Panc1 (cell line): Measurements from ENCODE around the gene DOCK3. TPM values are rescaled to one million over a fixed set of nuclear protein-coding genes. Genes with fewer than 3 reads are reported as not detected.

ENCODE experiments used
- ATAC-seq: fragments of 200-7000 bp; cut with Tn5 transposase; 2 replicates; pipeline ENCODE4 v1.9.1; 2020; ENCODE audit warnings: mild to moderate bottlenecking, moderate library complexity
- BruUV-seq: library from RNA; stranded (reverse); fragments of 400-500 nt; replicated peaks from 2 replicates; lab custom pipeline; 2021; lab: Mats Ljungman, UMichigan
- CTCF ChIA-PET: fragments of 300-600 bp; sonication (Branson Sonifier 250); formaldehyde crosslinking; loops from one replicate; lab custom pipeline; 2022; ENCODE audit warnings: antibody characterized with exemption; lab: Charles Lee
- POLR2A ChIA-PET: fragments of 300-600 bp; sonication (Branson Sonifier 250); formaldehyde crosslinking; loops from one replicate; lab custom pipeline; 2022; ENCODE audit warnings: antibody characterized with exemption; lab: Charles Lee
- DNase-seq: peaks from one replicate; pipeline ENCODE4 v3.0.0-alpha.2; 2010; ENCODE audit warnings: low read depth, low spot score
- H3K27ac ChIP-seq: 2 replicates; pipeline ENCODE4 v1.5.1; 2011; ENCODE audit warnings: mild to moderate bottlenecking, low read length, inconsistent platforms
- H3K27me3 ChIP-seq: fragments of 200-500 bp; sonication (Bioruptor generic); 2 replicates; pipeline ENCODE4 v1.6.0; 2014; ENCODE audit warnings: low read length, inconsistent platforms; ENCODE audit not compliant: control insufficient read depth, insufficient read depth
- H3K36me3 ChIP-seq: fragments of 200-500 bp; sonication (Bioruptor generic); 2 replicates; pipeline ENCODE4 v1.5.1; 2014; ENCODE audit warnings: inconsistent platforms, mild to moderate bottlenecking, low read length, moderate library complexity; ENCODE audit not compliant: control insufficient read depth, insufficient read depth
- H3K4me1 ChIP-seq: 2 replicates; pipeline ENCODE4 v1.5.1; 2011; ENCODE audit warnings: inconsistent platforms, mild to moderate bottlenecking, low read length, moderate library complexity; ENCODE audit not compliant: control insufficient read depth, insufficient read depth
- H3K4me3 ChIP-seq, 2 experiments: 2 replicates each; pipeline ENCODE4 v1.5.1; 2011 to 2012; ENCODE audit warnings: low read depth in 2 of 2, low read length in 2 of 2, mild to moderate bottlenecking in 2 of 2, inconsistent platforms in 1 of 2, moderate library complexity in 1 of 2
- H3K9me3 ChIP-seq: fragments of 200-500 bp; sonication (Bioruptor generic); 2 replicates; pipeline ENCODE4 v1.5.1; 2014; ENCODE audit warnings: low read depth, mild to moderate bottlenecking, inconsistent platforms, low read length, moderate library complexity; ENCODE audit not compliant: control insufficient read depth, insufficient read depth
- CTCF ChIP-seq: fragments of 450-650 bp; IDR thresholded peaks from 2 replicates; pipeline ENCODE4 v1.5.1; 2017; ENCODE audit warnings: mild to moderate bottlenecking
- POLR2AphosphoS5 ChIP-seq: IDR thresholded peaks from 2 replicates; pipeline ENCODE4 v1.6.1; 2012; ENCODE audit warnings: mild to moderate bottlenecking, low read depth, low read length, moderate library complexity
- REST ChIP-seq, 2 experiments: IDR thresholded peaks; 2 replicates each; pipeline ENCODE4 v1.6.1; 2011 to 2012; ENCODE audit warnings: low read depth in 2 of 2, control low read depth in 1 of 2, low read length in 1 of 2, mild to moderate bottlenecking in 1 of 2, moderate library complexity in 1 of 2; ENCODE audit not compliant: insufficient read depth in 1 of 2
- SIN3A ChIP-seq: IDR thresholded peaks from 2 replicates; pipeline ENCODE4 v1.6.1; 2012; ENCODE audit warnings: low read depth, mild to moderate bottlenecking, low read length, moderate library complexity, borderline replicate concordance; ENCODE audit not compliant: insufficient read depth
- TCF7L2 ChIP-seq: IDR thresholded peaks from 2 replicates; pipeline ENCODE4 v1.6.1; 2011; ENCODE audit warnings: mild to moderate bottlenecking, low read depth, low read length, inconsistent platforms
- in situ Hi-C: cut with HindIII; loops from 2 replicates; pipeline ENCODE4 v1.10.0; 2016; ENCODE audit warnings: low sequenced_read_pairs, low pct_unique_long_range_greater_than_20kb
- intact Hi-C: fragments of 100-400 bp; cut with micrococcal nuclease; formaldehyde crosslinking; loops from one replicate; pipeline ENCODE4 v1.10.0; 2022; ENCODE audit not compliant: unreplicated experiment
- total RNA-seq: library from RNA; stranded (reverse); gene quantifications from one replicate; pipeline ENCODE4 v1.2.1, GENCODE V29; 2021; ENCODE audit not compliant: unreplicated experiment

Gene DOCK3
- total RNA-seq, 1 experiment from 2014 or later, result 0.21 TPM

GRCh38 chr3:51044982-51045381, 370.3 kb downstream of the DOCK3 start:
- Histone ChIP-seq H3K27me3 (no peaks in the 10 kb centered on the region), H3K27ac (no peak overlapping the region), H3K4me1 (no peaks in the 10 kb centered on the region), H3K36me3 (no peaks in the 10 kb centered on the region), H3K9me3 (no peaks in the 10 kb centered on the region), H3K4me3 (no peak overlapping the region)
- in situ Hi-C loops (no loop called here), intact Hi-C loops (no loop called here)
- no peak for TF ChIP-seq REST (IDR thresholded peaks at IDR 0.05; ENCODE audit: insufficient read depth in 1 of 2, low read depth in 2 of 2, low read length in 1 of 2)
- TF ChIP-seq TCF7L2, result no peak
- TF ChIP-seq CTCF, result no peak
- TF ChIP-seq SIN3A, result no peak
- no peak for TF ChIP-seq POLR2AphosphoS5
- POLR2A ChIA-PET, result no interaction called here
- BruUV-seq, result no TSS peak
- DNase-seq (no peak), ATAC-seq (no peak)
- CTCF ChIA-PET, result no interaction called here

GRCh38 chr3:51052562-51052961, 377.8 kb downstream of the DOCK3 start:
- POLR2A ChIA-PET, result no interaction called here
- Histone ChIP-seq H3K4me3 (no peak overlapping the region), H3K4me1 (no peaks in the 10 kb centered on the region), H3K9me3 (no peaks in the 10 kb centered on the region), H3K27me3 (no peaks in the 10 kb centered on the region), H3K36me3 (no peaks in the 10 kb centered on the region), H3K27ac (no peak overlapping the region)
- ATAC-seq (no peak), DNase-seq (no peak)
- in situ Hi-C loops, result no loop called here
- no TSS peak for BruUV-seq
- intact Hi-C loops, result no loop called here
- CTCF ChIA-PET, result no interaction called here
- TF ChIP-seq CTCF (no peak), POLR2AphosphoS5 (no peak), REST (IDR thresholded peaks at IDR 0.05; ENCODE audit: insufficient read depth in 1 of 2, low read depth in 2 of 2, low read length in 1 of 2) (no peak), SIN3A (no peak), TCF7L2 (no peak)
